ENCODE results near the gene CEP63.

CEP63 gene

GRCh38 chr3:134623615-134624245, 137.9 kb downstream of the CEP63 start:
- no peak for DNase-seq (ENCODE audit: low read depth)
- TF ChIP-seq MYC (IDR thresholded peaks at IDR 0.05; ENCODE audit: low read depth, low read length) (no peak), POLR2A (IDR thresholded peaks at IDR 0.05; ENCODE audit: extremely low read depth, insufficient read length) (no peak), CTCF (IDR thresholded peaks at IDR 0.05; ENCODE audit: low read depth, low read length) (no peak)
- TF ChIP-seq, protein P1, sequence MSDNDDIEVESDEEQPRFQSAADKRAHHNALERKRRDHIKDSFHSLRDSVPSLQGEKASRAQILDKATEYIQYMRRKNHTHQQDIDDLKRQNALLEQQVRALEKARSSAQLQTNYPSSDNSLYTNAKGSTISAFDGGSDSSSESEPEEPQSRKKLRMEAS (IDR thresholded peaks at IDR 0.05; ENCODE audit: low read depth, low read length), result no peak
- H3K4me3 ChIP-seq (ENCODE audit: low read depth, low read length), result no peak overlapping the region

Measured in NB4 (cell line).